Keratinocyte (primary cell): Measurements from ENCODE around the gene DEPDC1.

Source experiments
- EZH2 ChIP-seq: IDR thresholded peaks from one replicate; pipeline ENCODE4 v1.6.1; 2012; ENCODE audit warnings: inconsistent platforms, mild to moderate bottlenecking, low read length, moderate library complexity
- TF ChIP-seq, protein P1 (sequence below), 3 experiments: IDR thresholded peaks in 1 of 3; conservative IDR thresholded peaks in 1 of 3; optimal IDR thresholded peaks in 1 of 3; 2 replicates in 2 of 3; 3 replicates in 1 of 3; pipeline versions ENCODE3 to v1.5.1; 2011; ENCODE audit warnings: low read length in 3 of 3, mild to moderate bottlenecking in 3 of 3, moderate library complexity in 2 of 3, control low read depth in 1 of 3, inconsistent platforms in 1 of 3; ENCODE audit not compliant: insufficient read depth in 2 of 3; ENCODE audit errors: extremely low read depth in 1 of 3

DNA sequence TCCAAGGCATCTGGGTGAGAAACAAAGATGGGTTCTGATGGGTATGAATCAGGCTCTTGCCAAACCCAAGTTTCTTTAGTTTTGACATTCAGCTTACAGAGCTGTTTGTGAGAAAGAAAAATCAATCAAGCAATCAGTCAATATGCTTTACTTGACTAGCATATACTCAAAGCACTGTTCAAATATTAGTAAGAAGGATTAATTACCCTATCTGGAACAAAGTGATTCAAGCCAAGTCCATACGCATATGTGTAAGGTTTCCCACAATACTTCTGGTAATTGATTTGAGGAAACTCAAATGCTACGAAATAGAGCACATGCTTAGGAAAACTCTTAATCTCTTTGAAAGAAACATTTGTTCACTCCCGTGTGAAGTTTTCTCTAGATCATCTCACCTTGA is 65.8 kb downstream of the DEPDC1 start:
- TF ChIP-seq, protein P1, sequence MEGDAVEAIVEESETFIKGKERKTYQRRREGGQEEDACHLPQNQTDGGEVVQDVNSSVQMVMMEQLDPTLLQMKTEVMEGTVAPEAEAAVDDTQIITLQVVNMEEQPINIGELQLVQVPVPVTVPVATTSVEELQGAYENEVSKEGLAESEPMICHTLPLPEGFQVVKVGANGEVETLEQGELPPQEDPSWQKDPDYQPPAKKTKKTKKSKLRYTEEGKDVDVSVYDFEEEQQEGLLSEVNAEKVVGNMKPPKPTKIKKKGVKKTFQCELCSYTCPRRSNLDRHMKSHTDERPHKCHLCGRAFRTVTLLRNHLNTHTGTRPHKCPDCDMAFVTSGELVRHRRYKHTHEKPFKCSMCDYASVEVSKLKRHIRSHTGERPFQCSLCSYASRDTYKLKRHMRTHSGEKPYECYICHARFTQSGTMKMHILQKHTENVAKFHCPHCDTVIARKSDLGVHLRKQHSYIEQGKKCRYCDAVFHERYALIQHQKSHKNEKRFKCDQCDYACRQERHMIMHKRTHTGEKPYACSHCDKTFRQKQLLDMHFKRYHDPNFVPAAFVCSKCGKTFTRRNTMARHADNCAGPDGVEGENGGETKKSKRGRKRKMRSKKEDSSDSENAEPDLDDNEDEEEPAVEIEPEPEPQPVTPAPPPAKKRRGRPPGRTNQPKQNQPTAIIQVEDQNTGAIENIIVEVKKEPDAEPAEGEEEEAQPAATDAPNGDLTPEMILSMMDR (optimal IDR thresholded peaks at IDR 0.05 in 1 of 3, IDR thresholded peaks at IDR 0.05 in 1 of 3, conservative IDR thresholded peaks at IDR 0.05 in 1 of 3; ENCODE audit: extremely low read depth in 1 of 3, insufficient read depth in 2 of 3, low read length in 3 of 3), result no peak
- no peak for TF ChIP-seq EZH2
